GM19238 (cell line): Measurements from ENCODE around the gene EFEMP2.

Experiments used
- DNase-seq: peaks from one replicate; pipeline ENCODE4 v3.0.0; 2011; ENCODE audit warnings: low spot score; ENCODE audit not compliant: insufficient read length

EFEMP2 gene

GRCh38 chr11:65866509-65867283 is 5.9 kb downstream of the EFEMP2 start:
- no peak for DNase-seq

GRCh38 chr11:65865550-65866172 is 6.9 kb downstream of the EFEMP2 start:
- DNase-seq = no peak

GRCh38 chr11:65864706-65865471 is 7.7 kb downstream of the EFEMP2 start:
- no peak for DNase-seq

- DNase-seq = no peak
These were observed 8.5 kb downstream of the EFEMP2 start for GRCh38 chr11:65863889-65864705.

- DNase-seq = no peak
These were observed 9.4 kb downstream of the EFEMP2 start for GRCh38 chr11:65862941-65863888.

- DNase-seq = no peak
These were observed 10.3 kb downstream of the EFEMP2 start for GRCh38 chr11:65862191-65862735.

GRCh38 chr11:65861533-65862183 is 10.9 kb downstream of the EFEMP2 start:
- no peak for DNase-seq

- no peak for DNase-seq
These were observed 11.5 kb downstream of the EFEMP2 start for GRCh38 chr11:65861165-65861505.

- DNase-seq = peak; percentile 93
These were observed 12.1 kb downstream of the EFEMP2 start, which contains the start of gene MUS81 for GRCh38 chr11:65860278-65861164. MUS81 (plus strand) TSS chr11:65860433; CDS start chr11:65860754, 321 bp downstream.

- no peak for DNase-seq
These were observed 12.8 kb downstream of the EFEMP2 start for GRCh38 chr11:65859812-65860277.

GRCh38 chr11:65859095-65859811 is 13.3 kb downstream of the EFEMP2 start:
- peak; percentile 96 for DNase-seq

- no peak for DNase-seq
These were observed 13.9 kb downstream of the EFEMP2 start for GRCh38 chr11:65858681-65859087.

GRCh38 chr11:65857853-65858680 is 14.5 kb downstream of the EFEMP2 start, which contains the start of gene CFL1:
CFL1 (minus strand) TSS chr11:65858180; CDS start chr11:65858099, 81 bp downstream.
- peak; percentile 83 for DNase-seq

- no peak for DNase-seq
These were observed 15.1 kb downstream of the EFEMP2 start for GRCh38 chr11:65857500-65857852.

GRCh38 chr11:65856689-65857499 is 15.7 kb downstream of the EFEMP2 start:
- DNase-seq = peak; percentile 76

- no peak for DNase-seq
These were observed 16.7 kb downstream of the EFEMP2 start for GRCh38 chr11:65855927-65856363.
